GM21381 (cell line): ENCODE results near the gene CRYM.
"Not testable (repeated sequence)": the region's sequence is repeated elsewhere in the genome, so short reads cannot be mapped to it uniquely, and the experiment has no call there.

ENCODE experiments used
- ATAC-seq: cut with Tn5 transposase; IDR thresholded peaks from one replicate; pipeline ENCODE4 v1.9.1; 2021; ENCODE audit warnings: mild to moderate bottlenecking, moderate library complexity; ENCODE audit not compliant: unreplicated experiment

The CRYM gene

GRCh38 chr16:21250072-21250923 is 27.8 kb downstream of the CRYM start:
- ATAC-seq, result no peak

GRCh38 chr16:21248179-21248578 is 29.9 kb downstream of the CRYM start:
- not testable (repeated sequence) for ATAC-seq

GRCh38 chr16:21244518-21245215 is 33.4 kb downstream of the CRYM start:
- no peak for ATAC-seq

GRCh38 chr16:21242756-21243155 is 35.3 kb downstream of the CRYM start:
- no peak for ATAC-seq

GRCh38 chr16:21239646-21240045 is 38.4 kb downstream of the CRYM start:
- no peak for ATAC-seq

GRCh38 chr16:21236831-21237230 is 41.3 kb downstream of the CRYM start:
- ATAC-seq, result no peak

GRCh38 chr16:21235199-21235585 is 42.9 kb downstream of the CRYM start:
- no peak for ATAC-seq

- no peak for ATAC-seq
Observed at GRCh38 chr16:21233521-21234150, 44.5 kb downstream of the CRYM start, which contains the start of gene ANKS4B. Gene ANKS4B (plus strand): TSS chr16:21233699. CDS start chr16:21233738, 39 bp downstream.

- no peak for ATAC-seq
Observed at GRCh38 chr16:21233045-21233520, 45.0 kb downstream of the CRYM start.

GRCh38 chr16:21228361-21228872 is 49.7 kb downstream of the CRYM start:
- no peak for ATAC-seq

GRCh38 chr16:21227866-21228265 is 50.2 kb downstream of the CRYM start:
- ATAC-seq, result no peak

GRCh38 chr16:21226749-21227148 is 51.3 kb downstream of the CRYM start:
- ATAC-seq, result no peak

- no peak for ATAC-seq
Observed at GRCh38 chr16:21224800-21225199, 53.3 kb downstream of the CRYM start.

GRCh38 chr16:21223787-21224186 is 54.3 kb downstream of the CRYM start:
- no peak for ATAC-seq

- ATAC-seq, result no peak
Observed at GRCh38 chr16:21222495-21223337, 55.4 kb downstream of the CRYM start.

GRCh38 chr16:21219551-21219950 is 58.5 kb downstream of the CRYM start:
- no peak for ATAC-seq

- no peak for ATAC-seq
Observed at GRCh38 chr16:21218153-21218552, 59.9 kb downstream of the CRYM start.

- ATAC-seq, result no peak
Observed at GRCh38 chr16:21217121-21217520, 61.0 kb downstream of the CRYM start.

GRCh38 chr16:21214086-21214485 is 64.0 kb downstream of the CRYM start:
- ATAC-seq, result no peak

GRCh38 chr16:21211486-21211885 is 66.6 kb downstream of the CRYM start, which contains the start of gene ZP2:
Gene ZP2 (minus strand): TSS chr16:21211574. CDS start chr16:21211547, 27 bp downstream.
- ATAC-seq, result no peak
